Astrocyte (in vitro differentiated cells and primary cell): ENCODE data around the gene UPK2. TPM values are rescaled to one million over a fixed set of nuclear protein-coding genes. Genes with fewer than 3 reads are reported as not detected.

Experiments used
- DNase-seq: peaks from one replicate; pipeline ENCODE4 v3.0.0-alpha.2; 2010; ENCODE audit warnings: low read depth
- FAIRE-seq: peaks from 2 replicates; lab custom pipeline; 2011; peaks lifted over from hg19 to GRCh38; lab: Jason Lieb, UNC
- H2AFZ ChIP-seq: 2 replicates; pipeline ENCODE4 v1.6.0; 2012; ENCODE audit warnings: low read depth, low read length, inconsistent platforms
- H3K27ac ChIP-seq: 2 replicates; pipeline ENCODE4 v1.5.1; 2011; ENCODE audit warnings: low read depth, low read length, inconsistent platforms
- H3K27me3 ChIP-seq: 2 replicates; pipeline ENCODE4 v1.6.0; 2011; ENCODE audit warnings: low read length, inconsistent platforms; ENCODE audit not compliant: insufficient read depth
- H3K36me3 ChIP-seq: 2 replicates; pipeline ENCODE4 v1.5.1; 2011; ENCODE audit warnings: low read length, inconsistent platforms; ENCODE audit not compliant: insufficient read depth
- H3K4me1 ChIP-seq: 2 replicates; pipeline ENCODE4 v1.5.1; 2011; ENCODE audit warnings: low read length, inconsistent platforms; ENCODE audit not compliant: insufficient read depth
- H3K4me2 ChIP-seq: 2 replicates; pipeline ENCODE4 v1.6.0; 2012; ENCODE audit warnings: low read length, inconsistent platforms
- H3K4me3 ChIP-seq: 2 replicates; pipeline ENCODE4 v1.5.1; 2011; ENCODE audit warnings: low read depth, mild to moderate bottlenecking, low read length, inconsistent platforms; ENCODE audit not compliant: insufficient read depth
- H3K79me2 ChIP-seq: 2 replicates; pipeline ENCODE4 v1.6.0; 2012; ENCODE audit warnings: mild to moderate bottlenecking, low read length, inconsistent platforms; ENCODE audit not compliant: insufficient read depth
- H3K9ac ChIP-seq: 2 replicates; pipeline ENCODE4 v1.6.0; 2012; ENCODE audit warnings: mild to moderate bottlenecking, low read length, inconsistent platforms
- H3K9me3 ChIP-seq: 2 replicates; pipeline ENCODE4 v1.5.1; 2012; ENCODE audit warnings: low read depth, mild to moderate bottlenecking, low read length, inconsistent platforms; ENCODE audit not compliant: insufficient read depth
- H4K20me1 ChIP-seq: 2 replicates; pipeline ENCODE4 v1.6.0; 2012; ENCODE audit warnings: low read length, inconsistent platforms; ENCODE audit not compliant: insufficient read depth
- H3K27ac Mint-ChIP-seq: one replicate; pipeline ENCODE4 v1.8.0; 2021; ENCODE audit warnings: mild to moderate bottlenecking, mixed read lengths; ENCODE audit not compliant: unreplicated experiment
- H3K27me3 Mint-ChIP-seq: one replicate; pipeline ENCODE4 v1.8.0; 2021; ENCODE audit warnings: low read depth, mixed read lengths; ENCODE audit not compliant: unreplicated experiment
- H3K36me3 Mint-ChIP-seq: one replicate; pipeline ENCODE4 v1.8.0; 2021; ENCODE audit warnings: low read depth, mixed read lengths; ENCODE audit not compliant: unreplicated experiment
- H3K4me1 Mint-ChIP-seq: one replicate; pipeline ENCODE4 v1.8.0; 2021; ENCODE audit warnings: low read depth, mixed read lengths; ENCODE audit not compliant: unreplicated experiment
- H3K4me3 Mint-ChIP-seq: one replicate; pipeline ENCODE4 v1.8.0; 2021; ENCODE audit warnings: mild to moderate bottlenecking, moderate library complexity, mixed read lengths; ENCODE audit not compliant: unreplicated experiment
- H3K9me3 Mint-ChIP-seq: one replicate; pipeline ENCODE4 v1.8.0; 2021; ENCODE audit warnings: mild to moderate bottlenecking, mixed read lengths; ENCODE audit not compliant: unreplicated experiment
- EZH2 ChIP-seq: IDR thresholded peaks from 2 replicates; pipeline ENCODE4 v1.6.1; 2012; ENCODE audit warnings: mild to moderate bottlenecking, low read length, inconsistent platforms; ENCODE audit not compliant: insufficient read depth
- total RNA-seq: library from RNA; stranded (reverse); gene quantifications from 2 replicates; pipeline ENCODE4 v1.2.1, GENCODE V29; 2021
- TF ChIP-seq, protein P1 (sequence below): IDR thresholded peaks from 2 replicates; pipeline ENCODE4 v1.5.1; 2011; ENCODE audit warnings: low read depth, mild to moderate bottlenecking, inconsistent platforms, low read length, moderate library complexity; ENCODE audit not compliant: insufficient read depth

Gene UPK2
- total RNA-seq, 1 donor from 2014 or later: not detected

DNA sequence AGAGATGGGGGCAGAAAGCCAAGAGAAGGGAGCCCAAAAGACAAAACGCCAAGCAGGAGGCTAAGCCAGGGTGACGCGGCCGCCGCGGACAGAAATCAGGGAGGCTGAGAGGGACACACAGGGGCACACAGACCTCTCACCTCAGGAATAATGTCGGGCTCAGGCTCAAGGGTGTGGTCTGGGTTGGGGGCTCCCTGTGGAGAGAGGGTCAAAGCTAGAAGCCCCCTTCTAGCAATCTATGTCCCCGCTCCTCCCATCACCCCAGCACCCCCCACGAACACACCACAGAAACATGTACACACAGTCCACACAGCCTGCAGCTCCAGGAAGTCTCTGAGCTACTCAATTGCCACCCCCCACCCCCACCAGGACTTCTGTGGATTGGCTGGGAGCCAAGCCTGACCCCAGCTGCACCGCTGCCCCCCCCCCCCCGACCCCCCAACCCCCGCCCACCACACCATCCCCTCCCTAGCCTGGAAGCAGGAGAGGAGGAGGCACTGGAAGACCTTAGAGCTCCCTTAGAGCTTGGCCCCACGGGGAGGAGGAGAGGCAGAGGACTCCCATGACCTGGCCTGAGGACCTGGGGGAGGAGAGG, 37.3 kb upstream of the UPK2 start:
- Mint-ChIP-seq H3K4me1 (peaks cover 68% of the 10 kb centered on the region), H3K9me3 (no peaks in the 10 kb centered on the region), H3K36me3 (peaks cover 2% of the 10 kb centered on the region), H3K27me3 (no peaks in the 10 kb centered on the region), H3K4me3 (peak overlapping the region; percentile 74), H3K27ac (peak overlapping the region; percentile 99)
- peak overlapping the region; percentile 40 for H3K4me3 ChIP-seq
- H3K4me1 ChIP-seq: peaks cover 97% of the 10 kb centered on the region
- TF ChIP-seq, protein P1, sequence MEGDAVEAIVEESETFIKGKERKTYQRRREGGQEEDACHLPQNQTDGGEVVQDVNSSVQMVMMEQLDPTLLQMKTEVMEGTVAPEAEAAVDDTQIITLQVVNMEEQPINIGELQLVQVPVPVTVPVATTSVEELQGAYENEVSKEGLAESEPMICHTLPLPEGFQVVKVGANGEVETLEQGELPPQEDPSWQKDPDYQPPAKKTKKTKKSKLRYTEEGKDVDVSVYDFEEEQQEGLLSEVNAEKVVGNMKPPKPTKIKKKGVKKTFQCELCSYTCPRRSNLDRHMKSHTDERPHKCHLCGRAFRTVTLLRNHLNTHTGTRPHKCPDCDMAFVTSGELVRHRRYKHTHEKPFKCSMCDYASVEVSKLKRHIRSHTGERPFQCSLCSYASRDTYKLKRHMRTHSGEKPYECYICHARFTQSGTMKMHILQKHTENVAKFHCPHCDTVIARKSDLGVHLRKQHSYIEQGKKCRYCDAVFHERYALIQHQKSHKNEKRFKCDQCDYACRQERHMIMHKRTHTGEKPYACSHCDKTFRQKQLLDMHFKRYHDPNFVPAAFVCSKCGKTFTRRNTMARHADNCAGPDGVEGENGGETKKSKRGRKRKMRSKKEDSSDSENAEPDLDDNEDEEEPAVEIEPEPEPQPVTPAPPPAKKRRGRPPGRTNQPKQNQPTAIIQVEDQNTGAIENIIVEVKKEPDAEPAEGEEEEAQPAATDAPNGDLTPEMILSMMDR: no peak
- TF ChIP-seq EZH2: no peak
- no peak for FAIRE-seq
- no peaks in the 10 kb centered on the region for H3K9me3 ChIP-seq
- peaks cover 51% of the 10 kb centered on the region for H4K20me1 ChIP-seq
- H3K36me3 ChIP-seq: no peaks in the 10 kb centered on the region
- peaks cover 99% of the 10 kb centered on the region for H3K79me2 ChIP-seq
- peak overlapping the region; percentile 97 for H3K9ac ChIP-seq
- peak overlapping the region; percentile 98 for H3K4me2 ChIP-seq
- H2AFZ ChIP-seq: no peak overlapping the region
- H3K27me3 ChIP-seq: no peaks in the 10 kb centered on the region
- peak; percentile 28 for DNase-seq
- peak overlapping the region; percentile 93 for H3K27ac ChIP-seq

DNA sequence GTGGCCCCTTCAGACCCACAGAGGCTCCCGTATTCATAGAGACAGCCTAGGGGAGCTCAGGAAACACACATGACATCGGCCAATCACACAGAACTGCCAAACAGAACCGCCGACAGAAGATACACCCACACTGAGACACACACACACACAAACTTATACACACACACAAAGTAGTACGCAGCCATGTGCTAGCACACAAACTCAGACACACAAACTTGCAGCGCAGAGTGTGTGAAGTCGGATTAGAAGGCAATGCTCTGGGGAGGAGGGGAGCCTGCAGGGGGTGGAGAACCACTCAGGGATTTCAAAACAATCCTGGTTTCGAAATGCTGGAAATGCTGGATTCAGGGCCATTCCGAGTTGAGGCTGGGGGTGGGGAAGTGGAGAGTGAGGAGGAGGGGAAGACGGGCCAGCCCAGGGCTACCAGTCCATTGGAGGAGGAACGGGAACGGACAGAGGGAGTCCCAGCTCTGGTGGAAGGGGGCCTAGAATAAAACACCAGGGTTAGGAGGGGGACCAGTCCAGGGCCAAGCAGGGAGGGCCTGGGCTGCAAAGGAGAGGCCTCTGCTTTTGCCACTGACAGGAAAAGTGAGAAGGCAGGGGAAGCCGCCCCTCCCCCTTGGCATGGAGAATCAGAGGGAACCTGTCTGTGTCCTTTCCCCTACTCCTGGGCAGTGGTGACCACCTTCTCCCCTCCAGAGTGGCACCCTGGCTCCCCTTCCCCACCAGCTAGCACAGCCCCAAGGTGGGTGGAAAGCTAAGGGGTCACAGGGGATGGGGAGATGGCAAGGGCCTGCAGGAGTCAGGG, 34.8 kb upstream of the UPK2 start:
- DNase-seq (peak; percentile 58), FAIRE-seq (no peak)
- Mint-ChIP-seq H3K27ac (peak overlapping the region; percentile 96), H3K4me3 (peak overlapping the region; percentile 85), H3K4me1 (peaks cover 48% of the 10 kb centered on the region), H3K9me3 (no peaks in the 10 kb centered on the region), H3K36me3 (peaks cover 2% of the 10 kb centered on the region), H3K27me3 (no peaks in the 10 kb centered on the region)
- H3K4me2 ChIP-seq: peak overlapping the region; percentile 98
- peaks cover 63% of the 10 kb centered on the region for H4K20me1 ChIP-seq
- H3K27me3 ChIP-seq: no peaks in the 10 kb centered on the region
- H3K79me2 ChIP-seq: peaks cover 91% of the 10 kb centered on the region
- peak overlapping the region; percentile 93 for H3K27ac ChIP-seq
- peak overlapping the region; percentile 96 for H3K4me3 ChIP-seq
- TF ChIP-seq EZH2: no peak
- TF ChIP-seq, protein P1: no peak
- no peaks in the 10 kb centered on the region for H3K9me3 ChIP-seq
- peak overlapping the region; percentile 97 for H3K9ac ChIP-seq
- no peak overlapping the region for H2AFZ ChIP-seq
- peaks cover 78% of the 10 kb centered on the region for H3K4me1 ChIP-seq
- no peaks in the 10 kb centered on the region for H3K36me3 ChIP-seq
